ENCODE results near the gene PATJ. TPM values are rescaled to one million over a fixed set of nuclear protein-coding genes. Genes with fewer than 3 reads are reported as not detected.

The PATJ gene
- total RNA-seq, 1 experiment from 2014 or later = 28.7 TPM

DNA sequence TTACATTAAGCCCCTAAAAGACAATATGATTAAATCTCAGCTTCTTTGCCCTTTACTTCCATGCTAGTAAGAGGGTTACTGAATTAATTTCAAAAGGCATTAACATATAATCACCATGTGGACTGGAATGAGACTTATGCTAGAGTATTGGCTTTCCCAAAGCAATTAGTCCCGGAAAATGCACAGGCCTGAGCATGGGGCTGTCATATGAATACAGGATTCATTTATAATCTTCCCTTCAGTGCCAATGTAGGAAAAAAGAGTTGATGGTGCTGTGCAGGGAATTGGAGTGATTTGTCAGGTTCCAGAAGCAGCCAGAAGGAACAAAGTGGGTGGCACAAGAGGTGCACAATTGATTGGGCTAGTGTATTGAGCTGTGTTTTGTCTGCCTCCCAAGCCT, 253.4 kb downstream of the PATJ start:
- intact Hi-C loops (cut with micrococcal nuclease) = no loop called here
- H3K9me2 ChIP-seq (replicated peaks; ENCODE audit: low read length) = no peaks in the 10 kb centered on the region
- no peak overlapping the region for H3K9ac ChIP-seq (ENCODE audit: low read length)
- H3K27me3 ChIP-seq (ENCODE audit: low read length) = no peaks in the 10 kb centered on the region
- no peak overlapping the region for H3K4me3 ChIP-seq (ENCODE audit: low read length)
- ChIA-PET POLR2A (ENCODE audit: unreplicated experiment) (no interaction called here), CTCF (interaction anchor here (0.5 kb wide), 1 partner anchor 380 kb away, joined by 4 read pairs; no protein-coding TSS in a partner anchor)
- no peak for ATAC-seq
- no peak overlapping the region for H2AFZ ChIP-seq (ENCODE audit: low read length)
- no peaks in the 10 kb centered on the region for H4K20me1 ChIP-seq (ENCODE audit: low read length)
- no peak for DNase-seq
- no peaks in the 10 kb centered on the region for H3K36me3 ChIP-seq (ENCODE audit: low read depth, low read length)
- no TSS peak for BruUV-seq (replicated peaks)
- no peak overlapping the region for H3K4me2 ChIP-seq (ENCODE audit: low read length)
- no peaks in the 10 kb centered on the region for H3K79me2 ChIP-seq (ENCODE audit: low read length)
- H3K4me1 ChIP-seq (ENCODE audit: insufficient read depth, low read length) = peaks cover 22% of the 10 kb centered on the region
- H3K27ac ChIP-seq (ENCODE audit: low read length) = no peak overlapping the region
- H3F3A ChIP-seq (ENCODE audit: low read length, unreplicated experiment) = no peaks in the 10 kb centered on the region
- TF ChIP-seq, protein P1, sequence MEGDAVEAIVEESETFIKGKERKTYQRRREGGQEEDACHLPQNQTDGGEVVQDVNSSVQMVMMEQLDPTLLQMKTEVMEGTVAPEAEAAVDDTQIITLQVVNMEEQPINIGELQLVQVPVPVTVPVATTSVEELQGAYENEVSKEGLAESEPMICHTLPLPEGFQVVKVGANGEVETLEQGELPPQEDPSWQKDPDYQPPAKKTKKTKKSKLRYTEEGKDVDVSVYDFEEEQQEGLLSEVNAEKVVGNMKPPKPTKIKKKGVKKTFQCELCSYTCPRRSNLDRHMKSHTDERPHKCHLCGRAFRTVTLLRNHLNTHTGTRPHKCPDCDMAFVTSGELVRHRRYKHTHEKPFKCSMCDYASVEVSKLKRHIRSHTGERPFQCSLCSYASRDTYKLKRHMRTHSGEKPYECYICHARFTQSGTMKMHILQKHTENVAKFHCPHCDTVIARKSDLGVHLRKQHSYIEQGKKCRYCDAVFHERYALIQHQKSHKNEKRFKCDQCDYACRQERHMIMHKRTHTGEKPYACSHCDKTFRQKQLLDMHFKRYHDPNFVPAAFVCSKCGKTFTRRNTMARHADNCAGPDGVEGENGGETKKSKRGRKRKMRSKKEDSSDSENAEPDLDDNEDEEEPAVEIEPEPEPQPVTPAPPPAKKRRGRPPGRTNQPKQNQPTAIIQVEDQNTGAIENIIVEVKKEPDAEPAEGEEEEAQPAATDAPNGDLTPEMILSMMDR (conservative IDR thresholded peaks at IDR 0.05; ENCODE audit: low read depth, low read length) = no peak
- TF ChIP-seq EZH2 (IDR thresholded peaks at IDR 0.05; ENCODE audit: low read length, unreplicated experiment) = no peak
- no peak for TF ChIP-seq EZH2phosphoT487 (IDR thresholded peaks at IDR 0.05; ENCODE audit: borderline replicate concordance, low read length)
- no peaks in the 10 kb centered on the region for H3K9me3 ChIP-seq (ENCODE audit: low read length)

DNA sequence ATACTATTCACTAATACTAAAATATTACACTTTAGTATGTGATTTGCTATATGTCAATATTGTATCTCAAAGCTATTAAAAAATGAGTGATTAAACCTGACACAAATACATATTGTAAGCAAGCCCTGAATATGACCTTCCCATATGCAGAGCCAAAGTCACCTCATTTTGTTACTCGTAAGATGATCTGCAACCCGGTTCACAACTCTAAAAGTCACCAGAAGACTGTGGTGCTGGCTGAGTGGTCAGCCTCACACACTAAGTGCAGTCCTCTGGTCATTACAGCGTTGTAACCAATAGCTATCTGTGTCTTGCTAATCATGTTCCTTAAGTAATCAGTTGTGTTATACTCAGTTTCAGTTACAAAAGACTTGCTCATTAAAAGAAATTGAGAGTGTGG, 254.8 kb downstream of the PATJ start:
- H3K4me1 ChIP-seq (ENCODE audit: insufficient read depth, low read length) = peaks cover 17% of the 10 kb centered on the region
- DNase-seq = no peak
- no peak overlapping the region for H3K4me3 ChIP-seq (ENCODE audit: low read length)
- no TSS peak for BruUV-seq (replicated peaks)
- H3K4me2 ChIP-seq (ENCODE audit: low read length) = no peak overlapping the region
- no peaks in the 10 kb centered on the region for H3K79me2 ChIP-seq (ENCODE audit: low read length)
- intact Hi-C loops (cut with micrococcal nuclease) = no loop called here
- no peaks in the 10 kb centered on the region for H3K9me3 ChIP-seq (ENCODE audit: low read length)
- H4K20me1 ChIP-seq (ENCODE audit: low read length) = no peaks in the 10 kb centered on the region
- ATAC-seq = no peak
- no peak overlapping the region for H3K9ac ChIP-seq (ENCODE audit: low read length)
- no peaks in the 10 kb centered on the region for H3K36me3 ChIP-seq (ENCODE audit: low read depth, low read length)
- H2AFZ ChIP-seq (ENCODE audit: low read length) = no peak overlapping the region
- H3K27me3 ChIP-seq (ENCODE audit: low read length) = no peaks in the 10 kb centered on the region
- no peak overlapping the region for H3K27ac ChIP-seq (ENCODE audit: low read length)
- CTCF ChIA-PET = no interaction called here
- H3F3A ChIP-seq (ENCODE audit: low read length, unreplicated experiment) = no peaks in the 10 kb centered on the region
- TF ChIP-seq EZH2phosphoT487 (IDR thresholded peaks at IDR 0.05; ENCODE audit: borderline replicate concordance, low read length) = no peak
- TF ChIP-seq EZH2 (IDR thresholded peaks at IDR 0.05; ENCODE audit: low read length, unreplicated experiment) = no peak
- TF ChIP-seq, protein P1 (conservative IDR thresholded peaks at IDR 0.05; ENCODE audit: low read depth, low read length) = no peak
- H3K9me2 ChIP-seq (replicated peaks; ENCODE audit: low read length) = no peaks in the 10 kb centered on the region
- POLR2A ChIA-PET (ENCODE audit: unreplicated experiment) = no interaction called here

DNA sequence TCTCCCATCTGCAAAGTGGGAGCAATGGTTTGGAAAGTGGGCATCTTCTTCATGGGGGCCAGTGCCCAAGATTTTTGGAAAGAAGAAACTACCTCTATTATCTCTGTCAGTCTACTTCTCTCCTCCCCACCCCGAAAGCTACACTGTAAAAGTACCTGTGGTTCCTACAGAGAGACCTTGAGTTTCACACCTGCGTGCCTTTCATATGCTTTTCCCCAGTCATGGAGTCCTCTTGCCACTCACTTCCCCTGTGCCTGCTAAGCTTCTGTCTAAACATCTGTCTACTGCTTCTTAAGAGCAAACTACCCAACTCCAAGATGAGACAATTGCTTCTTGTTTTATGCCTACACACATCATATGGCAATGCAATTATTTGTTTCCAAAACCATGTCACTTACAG, 261.5 kb downstream of the PATJ start:
- intact Hi-C loops (cut with micrococcal nuclease) = no loop called here

More for the DNA sequence above, 261.5 kb downstream of the PATJ start:
- Histone ChIP-seq H3K27ac (ENCODE audit: low read length) (no peak overlapping the region), H3F3A (ENCODE audit: low read length, unreplicated experiment) (no peaks in the 10 kb centered on the region), H3K9me2 (replicated peaks; ENCODE audit: low read length) (no peaks in the 10 kb centered on the region), H3K4me1 (ENCODE audit: insufficient read depth, low read length) (no peaks in the 10 kb centered on the region), H3K27me3 (ENCODE audit: low read length) (no peaks in the 10 kb centered on the region), H3K4me2 (ENCODE audit: low read length) (no peak overlapping the region), H3K9ac (ENCODE audit: low read length) (no peak overlapping the region), H4K20me1 (ENCODE audit: low read length) (no peaks in the 10 kb centered on the region), H3K79me2 (ENCODE audit: low read length) (no peaks in the 10 kb centered on the region), H3K9me3 (ENCODE audit: low read length) (no peaks in the 10 kb centered on the region), H2AFZ (ENCODE audit: low read length) (no peak overlapping the region), H3K36me3 (ENCODE audit: low read depth, low read length) (no peaks in the 10 kb centered on the region), H3K4me3 (ENCODE audit: low read length) (no peak overlapping the region)
- BruUV-seq (replicated peaks) = no TSS peak
- ChIA-PET CTCF (no interaction called here), POLR2A (ENCODE audit: unreplicated experiment) (no interaction called here)
- TF ChIP-seq EZH2 (IDR thresholded peaks at IDR 0.05; ENCODE audit: low read length, unreplicated experiment) (no peak), EZH2phosphoT487 (IDR thresholded peaks at IDR 0.05; ENCODE audit: borderline replicate concordance, low read length) (no peak)
- TF ChIP-seq, protein P1 (conservative IDR thresholded peaks at IDR 0.05; ENCODE audit: low read depth, low read length) = no peak
- DNase-seq (no peak), ATAC-seq (no peak)
